ENCODE results near the gene ZNF527. TPM values are rescaled to one million over a fixed set of nuclear protein-coding genes. Genes with fewer than 3 reads are reported as not detected.

The ZNF527 gene
- total and polyA plus RNA-seq, 9 of the 15 experiments (the other 6 are each of a cell fraction or from before 2014, with no cell fraction given), result 0.18 to 1.4 (median 0.86) TPM

GRCh38 chr19:37355901-37356300 is 15.0 kb upstream of the ZNF527 start (continued):
- TF ChIP-seq, protein P1, sequence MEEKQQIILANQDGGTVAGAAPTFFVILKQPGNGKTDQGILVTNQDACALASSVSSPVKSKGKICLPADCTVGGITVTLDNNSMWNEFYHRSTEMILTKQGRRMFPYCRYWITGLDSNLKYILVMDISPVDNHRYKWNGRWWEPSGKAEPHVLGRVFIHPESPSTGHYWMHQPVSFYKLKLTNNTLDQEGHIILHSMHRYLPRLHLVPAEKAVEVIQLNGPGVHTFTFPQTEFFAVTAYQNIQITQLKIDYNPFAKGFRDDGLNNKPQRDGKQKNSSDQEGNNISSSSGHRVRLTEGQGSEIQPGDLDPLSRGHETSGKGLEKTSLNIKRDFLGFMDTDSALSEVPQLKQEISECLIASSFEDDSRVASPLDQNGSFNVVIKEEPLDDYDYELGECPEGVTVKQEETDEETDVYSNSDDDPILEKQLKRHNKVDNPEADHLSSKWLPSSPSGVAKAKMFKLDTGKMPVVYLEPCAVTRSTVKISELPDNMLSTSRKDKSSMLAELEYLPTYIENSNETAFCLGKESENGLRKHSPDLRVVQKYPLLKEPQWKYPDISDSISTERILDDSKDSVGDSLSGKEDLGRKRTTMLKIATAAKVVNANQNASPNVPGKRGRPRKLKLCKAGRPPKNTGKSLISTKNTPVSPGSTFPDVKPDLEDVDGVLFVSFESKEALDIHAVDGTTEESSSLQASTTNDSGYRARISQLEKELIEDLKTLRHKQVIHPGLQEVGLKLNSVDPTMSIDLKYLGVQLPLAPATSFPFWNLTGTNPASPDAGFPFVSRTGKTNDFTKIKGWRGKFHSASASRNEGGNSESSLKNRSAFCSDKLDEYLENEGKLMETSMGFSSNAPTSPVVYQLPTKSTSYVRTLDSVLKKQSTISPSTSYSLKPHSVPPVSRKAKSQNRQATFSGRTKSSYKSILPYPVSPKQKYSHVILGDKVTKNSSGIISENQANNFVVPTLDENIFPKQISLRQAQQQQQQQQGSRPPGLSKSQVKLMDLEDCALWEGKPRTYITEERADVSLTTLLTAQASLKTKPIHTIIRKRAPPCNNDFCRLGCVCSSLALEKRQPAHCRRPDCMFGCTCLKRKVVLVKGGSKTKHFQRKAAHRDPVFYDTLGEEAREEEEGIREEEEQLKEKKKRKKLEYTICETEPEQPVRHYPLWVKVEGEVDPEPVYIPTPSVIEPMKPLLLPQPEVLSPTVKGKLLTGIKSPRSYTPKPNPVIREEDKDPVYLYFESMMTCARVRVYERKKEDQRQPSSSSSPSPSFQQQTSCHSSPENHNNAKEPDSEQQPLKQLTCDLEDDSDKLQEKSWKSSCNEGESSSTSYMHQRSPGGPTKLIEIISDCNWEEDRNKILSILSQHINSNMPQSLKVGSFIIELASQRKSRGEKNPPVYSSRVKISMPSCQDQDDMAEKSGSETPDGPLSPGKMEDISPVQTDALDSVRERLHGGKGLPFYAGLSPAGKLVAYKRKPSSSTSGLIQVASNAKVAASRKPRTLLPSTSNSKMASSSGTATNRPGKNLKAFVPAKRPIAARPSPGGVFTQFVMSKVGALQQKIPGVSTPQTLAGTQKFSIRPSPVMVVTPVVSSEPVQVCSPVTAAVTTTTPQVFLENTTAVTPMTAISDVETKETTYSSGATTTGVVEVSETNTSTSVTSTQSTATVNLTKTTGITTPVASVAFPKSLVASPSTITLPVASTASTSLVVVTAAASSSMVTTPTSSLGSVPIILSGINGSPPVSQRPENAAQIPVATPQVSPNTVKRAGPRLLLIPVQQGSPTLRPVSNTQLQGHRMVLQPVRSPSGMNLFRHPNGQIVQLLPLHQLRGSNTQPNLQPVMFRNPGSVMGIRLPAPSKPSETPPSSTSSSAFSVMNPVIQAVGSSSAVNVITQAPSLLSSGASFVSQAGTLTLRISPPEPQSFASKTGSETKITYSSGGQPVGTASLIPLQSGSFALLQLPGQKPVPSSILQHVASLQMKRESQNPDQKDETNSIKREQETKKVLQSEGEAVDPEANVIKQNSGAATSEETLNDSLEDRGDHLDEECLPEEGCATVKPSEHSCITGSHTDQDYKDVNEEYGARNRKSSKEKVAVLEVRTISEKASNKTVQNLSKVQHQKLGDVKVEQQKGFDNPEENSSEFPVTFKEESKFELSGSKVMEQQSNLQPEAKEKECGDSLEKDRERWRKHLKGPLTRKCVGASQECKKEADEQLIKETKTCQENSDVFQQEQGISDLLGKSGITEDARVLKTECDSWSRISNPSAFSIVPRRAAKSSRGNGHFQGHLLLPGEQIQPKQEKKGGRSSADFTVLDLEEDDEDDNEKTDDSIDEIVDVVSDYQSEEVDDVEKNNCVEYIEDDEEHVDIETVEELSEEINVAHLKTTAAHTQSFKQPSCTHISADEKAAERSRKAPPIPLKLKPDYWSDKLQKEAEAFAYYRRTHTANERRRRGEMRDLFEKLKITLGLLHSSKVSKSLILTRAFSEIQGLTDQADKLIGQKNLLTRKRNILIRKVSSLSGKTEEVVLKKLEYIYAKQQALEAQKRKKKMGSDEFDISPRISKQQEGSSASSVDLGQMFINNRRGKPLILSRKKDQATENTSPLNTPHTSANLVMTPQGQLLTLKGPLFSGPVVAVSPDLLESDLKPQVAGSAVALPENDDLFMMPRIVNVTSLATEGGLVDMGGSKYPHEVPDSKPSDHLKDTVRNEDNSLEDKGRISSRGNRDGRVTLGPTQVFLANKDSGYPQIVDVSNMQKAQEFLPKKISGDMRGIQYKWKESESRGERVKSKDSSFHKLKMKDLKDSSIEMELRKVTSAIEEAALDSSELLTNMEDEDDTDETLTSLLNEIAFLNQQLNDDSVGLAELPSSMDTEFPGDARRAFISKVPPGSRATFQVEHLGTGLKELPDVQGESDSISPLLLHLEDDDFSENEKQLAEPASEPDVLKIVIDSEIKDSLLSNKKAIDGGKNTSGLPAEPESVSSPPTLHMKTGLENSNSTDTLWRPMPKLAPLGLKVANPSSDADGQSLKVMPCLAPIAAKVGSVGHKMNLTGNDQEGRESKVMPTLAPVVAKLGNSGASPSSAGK (IDR thresholded peaks at IDR 0.05), result no peak
- no peak for TF ChIP-seq FOXJ2 (tag; IDR thresholded peaks at IDR 0.05)
- TF ChIP-seq NR3C1 (CRISPR knock-in tag; IDR thresholded peaks at IDR 0.05), result no peak

All from K562 (cell line).